Activated CD4-positive, CD25-positive, alpha-beta regulatory T cell treated with anti-CD3 and anti-CD28 coated beads, Interleukin-2, amount 50 U/mL, for 24 hours (primary cell): Measurements from ENCODE around the gene RBKS.
A peak's percentile ranks its signal among the peaks of the same experiment; 100 is the strongest.
"Not testable (repeated sequence)": the region's sequence is repeated elsewhere in the genome, so short reads cannot be mapped to it uniquely, and the experiment has no call there.

Source experiments
- ATAC-seq, 2 donors: fragments of 150-1000 bp; cut with Tn5 transposase; one replicate each; pipeline ENCODE4 v1.10.0; 2021; ENCODE audit warnings: mild to moderate bottlenecking in 1 of 2, moderate library complexity in 1 of 2

The RBKS gene

GRCh38 chr2:27796791-27797765 is 93.1 kb downstream of the RBKS start:
- no peak for ATAC-seq

GRCh38 chr2:27795868-27796277 is 94.3 kb downstream of the RBKS start:
- no peak for ATAC-seq

GRCh38 chr2:27795093-27795834 is 94.9 kb downstream of the RBKS start:
- ATAC-seq: no peak

GRCh38 chr2:27792759-27793158 is 97.4 kb downstream of the RBKS start:
- no peak for ATAC-seq

GRCh38 chr2:27790796-27791195 is 99.4 kb downstream of the RBKS start:
- ATAC-seq: no peak

GRCh38 chr2:27782701-27783100 is 107.5 kb downstream of the RBKS start:
- no peak for ATAC-seq

GRCh38 chr2:27781496-27781895 is 108.7 kb downstream of the RBKS start:
- ATAC-seq: no peak

GRCh38 chr2:27779417-27780055 is 110.7 kb downstream of the RBKS start:
- ATAC-seq: no peak

- ATAC-seq: no peak
These were observed 113.5 kb downstream of the RBKS start for GRCh38 chr2:27776696-27777095.

- no peak for ATAC-seq
These were observed 114.1 kb downstream of the RBKS start for GRCh38 chr2:27776097-27776496.

GRCh38 chr2:27773959-27774358 is 116.2 kb downstream of the RBKS start:
- no peak for ATAC-seq

- no peak for ATAC-seq
These were observed 117.4 kb downstream of the RBKS start for GRCh38 chr2:27772804-27773203.

GRCh38 chr2:27771548-27772335 is 118.4 kb downstream of the RBKS start, which contains the start of gene MRPL33:
Gene MRPL33, plus strand, starts transcription at chr2:27771719. Its CDS starts 59 bp downstream, at chr2:27771778.
- peak; percentile 95 for ATAC-seq

GRCh38 chr2:27771202-27771547 is 119.0 kb downstream of the RBKS start:
- peak in 1 of 2 donors; percentile 15 for ATAC-seq

- no peak for ATAC-seq
These were observed 123.9 kb downstream of the RBKS start for GRCh38 chr2:27766287-27766661.

- ATAC-seq: peak; percentile 59 to 75
These were observed 124.4 kb downstream of the RBKS start for GRCh38 chr2:27765621-27766286.

GRCh38 chr2:27764526-27764925 is 125.7 kb downstream of the RBKS start:
- ATAC-seq: not testable (repeated sequence)

GRCh38 chr2:27763907-27764267 is 126.3 kb downstream of the RBKS start:
- no peak for ATAC-seq

- no peak for ATAC-seq
These were observed 127.0 kb downstream of the RBKS start for GRCh38 chr2:27762951-27763906.
